ENCODE results near the gene PCLO. TPM values are rescaled to one million over a fixed set of nuclear protein-coding genes. Genes with fewer than 3 reads are reported as not detected.

The PCLO gene
- total and polyA plus RNA-seq, 2 of the 8 experiments (the other 6 are each of a cell fraction or from before 2014, with no cell fraction given): 1.5 to 3.2 TPM

DNA sequence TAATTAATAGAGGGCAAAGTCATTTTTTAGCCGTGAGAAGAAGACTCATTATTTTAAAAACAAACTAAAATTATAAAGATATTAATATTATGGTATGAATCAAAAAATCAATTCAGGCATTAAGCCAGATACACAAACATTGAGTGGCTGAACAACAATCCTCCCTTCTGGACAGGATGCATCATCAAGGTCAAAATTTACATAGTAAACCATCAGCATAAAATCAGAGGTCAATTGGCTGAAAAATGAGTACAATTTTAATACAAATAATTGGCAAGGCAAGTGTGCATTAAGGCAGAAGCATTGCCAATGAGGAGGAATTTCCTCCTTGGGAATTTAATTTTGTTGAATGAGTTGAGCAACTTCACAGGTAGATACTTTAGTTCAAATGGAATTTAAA lies 108.2 kb downstream of the PCLO start:
- H3K56ac ChIP-seq (replicated peaks; ENCODE audit: insufficient read length, low read depth, low read length): no peak overlapping the region
- no peak overlapping the region for H2BK12ac ChIP-seq (ENCODE audit: low read depth, low read length)
- FAIRE-seq (no peak), DNase-seq (ENCODE audit: low read depth in 1 of 2, low spot score in 2 of 2) (no peak)
- H2BK5ac ChIP-seq (ENCODE audit: low read depth, low read length): no peak overlapping the region
- H3K27ac ChIP-seq (ENCODE audit: low read depth, low read length): no peak overlapping the region
- H3K4ac ChIP-seq (replicated peaks; ENCODE audit: insufficient read length, low read depth, low read length): no peak overlapping the region
- no peak for TF ChIP-seq CTBP2 (IDR thresholded peaks at IDR 0.05; ENCODE audit: borderline replicate concordance, insufficient read depth, insufficient read length, low read length)
- no peak for TF ChIP-seq ASH2L (IDR thresholded peaks at IDR 0.05; ENCODE audit: low read length)
- TF ChIP-seq SP1 (IDR thresholded peaks at IDR 0.05; ENCODE audit: low read depth, low read length): no peak
- no peak for TF ChIP-seq CREB1 (IDR thresholded peaks at IDR 0.05)
- TF ChIP-seq TEAD4 (IDR thresholded peaks at IDR 0.05; ENCODE audit: low read depth, low read length): no peak
- ChIA-PET CTCF (ENCODE audit: partially characterized antibody) (no interaction called here), POLR2A (ENCODE audit: partially characterized antibody) (no interaction called here)
- H3K4me1 ChIP-seq (replicated peaks in 1 of 4; ENCODE audit: control insufficient read depth in 3 of 4, insufficient read depth in 4 of 4, low read length in 3 of 4): no peaks in the 10 kb centered on the region
- no peak overlapping the region for H4K8ac ChIP-seq (ENCODE audit: extremely low read depth, insufficient read depth, low read length)
- no peak overlapping the region for H3K23ac ChIP-seq (ENCODE audit: insufficient read length)
- no peak overlapping the region for H2AFZ ChIP-seq (ENCODE audit: low read length)
- no peaks in the 10 kb centered on the region for H3K9me3 ChIP-seq (ENCODE audit: insufficient read depth in 2 of 2, low read depth in 1 of 2, low read length in 1 of 2)
- H3K23me2 ChIP-seq (ENCODE audit: low read depth, low read length): peaks cover 2% of the 10 kb centered on the region; the same call in 1 of the 2 replicates
- H3K4me3 ChIP-seq (ENCODE audit: extremely low read depth in 1 of 4, insufficient read depth in 2 of 4, low read depth in 3 of 4, low read length in 4 of 4): no peak overlapping the region
- H4K20me1 ChIP-seq (replicated peaks in 1 of 2; ENCODE audit: control insufficient read depth in 1 of 2, insufficient read depth in 2 of 2, low read length in 2 of 2): no peaks in the 10 kb centered on the region
- H2BK20ac ChIP-seq (ENCODE audit: low read length): no peak overlapping the region
- H3K14ac ChIP-seq (ENCODE audit: insufficient read length): no peak overlapping the region
- no peaks in the 10 kb centered on the region for H3K27me3 ChIP-seq (replicated peaks in 1 of 4; ENCODE audit: control insufficient read depth in 3 of 4, extremely low read depth in 1 of 4, insufficient read depth in 3 of 4, low read length in 3 of 4)
- H2AK5ac ChIP-seq (ENCODE audit: low read depth, low read length): no peak overlapping the region
- no peaks in the 10 kb centered on the region for H3K79me2 ChIP-seq (ENCODE audit: control insufficient read depth in 1 of 2, insufficient read depth in 2 of 2, low read length in 2 of 2)
- no peak overlapping the region for H4K91ac ChIP-seq (replicated peaks; ENCODE audit: insufficient read length, low read length)
- H3K18ac ChIP-seq (ENCODE audit: extremely low read depth, low read length): no peak overlapping the region
- no peak overlapping the region for H3K9ac ChIP-seq (replicated peaks in 1 of 4; ENCODE audit: extremely low read depth in 1 of 4, low read depth in 3 of 4, low read length in 3 of 4)
- H3K79me1 ChIP-seq (ENCODE audit: low read depth, low read length): no peaks in the 10 kb centered on the region
- no peak overlapping the region for H2BK120ac ChIP-seq (replicated peaks; ENCODE audit: low read depth, low read length)
- WGBS, 2 experiments (ENCODE audit: extremely low coverage in 1 of 2, insufficient coverage in 1 of 2, insufficient read length in 1 of 2, insufficient replicate concordance in 2 of 2, low coverage in 1 of 2, low lambda C conversion rate in 2 of 2, missing lambda C conversion rate in 1 of 2): 77% methylated on average over 1 of the region's 1 CpG; no CpG with 5 or more reads in 1 of the 2 experiments
- no peaks in the 10 kb centered on the region for H3K36me3 ChIP-seq (ENCODE audit: control insufficient read depth in 2 of 4, insufficient read depth in 4 of 4, low read length in 3 of 4)
- no peak overlapping the region for H4K5ac ChIP-seq (ENCODE audit: insufficient read length, low read depth, low read length)
- H3K4me2 ChIP-seq (ENCODE audit: insufficient read depth in 1 of 2, low read depth in 2 of 2, low read length in 2 of 2): no peak overlapping the region
- H2BK15ac ChIP-seq (ENCODE audit: low read length): no peak overlapping the region
